GM12878 (cell line): Measurements from ENCODE around the gene EEF1A2. TPM values are rescaled to one million over a fixed set of nuclear protein-coding genes. Genes with fewer than 3 reads are reported as not detected.
A peak's percentile ranks its signal among the peaks of the same experiment; 100 is the strongest.

Experiments
- ATAC-seq: fragments of 200-7000 bp; cut with Tn5 transposase; 3 replicates; pipeline ENCODE4 v1.9.1; 2020; ENCODE audit warnings: mild to moderate bottlenecking, moderate library complexity
- BruUV-seq: library from RNA; stranded (reverse); fragments of 400-500 nt; replicated peaks from 2 replicates; lab custom pipeline; 2021; lab: Mats Ljungman, UMichigan
- CTCF ChIA-PET: fragments of 300-600 bp; sonication (Branson Sonifier 250); formaldehyde crosslinking; extraction: SDS; loops from one replicate; lab custom pipeline; 2021; ENCODE audit warnings: inconsistent platforms; lab: Yijun Ruan, JAX
- POLR2A ChIA-PET: fragments of 350-600 bp; formaldehyde crosslinking; extraction: SDS; loops from one replicate; lab custom pipeline; 2021; ENCODE audit warnings: inconsistent platforms; lab: Charles Lee
- RAD21 ChIA-PET: fragments of 300-600 bp; sonication (Branson Sonifier 250); formaldehyde crosslinking; loops from one replicate; lab custom pipeline; 2023; ENCODE audit warnings: antibody characterized with exemption; ENCODE audit not compliant: unreplicated experiment; lab: Charles Lee
- SMC1A ChIA-PET: fragments of 300-600 bp; sonication (Branson Sonifier 250); formaldehyde crosslinking; loops from one replicate; lab custom pipeline; 2023; ENCODE audit not compliant: unreplicated experiment, uncharacterized antibody; lab: Charles Lee
- DNase-seq: peaks from one replicate; pipeline ENCODE4 v3.0.0-alpha.2; 2011; ENCODE audit warnings: low read depth, low spot score
- FAIRE-seq: peaks from 3 replicates; lab custom pipeline; 2011; peaks lifted over from hg19 to GRCh38; lab: Jason Lieb, UNC
- H2AFZ ChIP-seq: 2 replicates; pipeline ENCODE4 v1.6.0; 2011; ENCODE audit warnings: low read depth, low read length, control low read depth; ENCODE audit not compliant: control insufficient read depth
- H3K27ac ChIP-seq: 2 replicates; pipeline ENCODE4 v1.5.1; 2011; ENCODE audit warnings: control low read depth; ENCODE audit not compliant: control insufficient read depth, insufficient read depth
- H3K27me3 ChIP-seq, 2 experiments: replicated peaks in 1 of 2; 2 replicates each; pipeline versions ENCODE4 v1.6.0 to v1.6.1; 2011; ENCODE audit warnings: low read length in 1 of 2; ENCODE audit not compliant: control insufficient read depth in 2 of 2, insufficient read depth in 2 of 2
- H3K36me3 ChIP-seq, 2 experiments: 2 replicates each; pipeline ENCODE4 v1.5.1; 2011; ENCODE audit warnings: low read length in 1 of 2; ENCODE audit not compliant: control insufficient read depth in 2 of 2, insufficient read depth in 2 of 2
- H3K4me1 ChIP-seq: 2 replicates; pipeline ENCODE4 v1.6.1; 2011; ENCODE audit warnings: mild to moderate bottlenecking, low read length, moderate library complexity, mixed read lengths; ENCODE audit not compliant: control insufficient read depth, insufficient read depth
- H3K4me2 ChIP-seq: 2 replicates; pipeline ENCODE4 v1.6.0; 2011; ENCODE audit warnings: control low read depth; ENCODE audit not compliant: control insufficient read depth, insufficient read depth
- H3K4me3 ChIP-seq: fragments of 200-600 bp; sonication (generic); 2 replicates; pipeline ENCODE4 v1.5.1; 2016
- H3K79me2 ChIP-seq: 2 replicates; pipeline ENCODE4 v1.6.0; 2011; ENCODE audit warnings: low read length; ENCODE audit not compliant: control insufficient read depth, insufficient read depth
- H3K9ac ChIP-seq: 2 replicates; pipeline ENCODE4 v1.8.0; 2011; ENCODE audit warnings: low read length, control low read depth, mixed read lengths; ENCODE audit not compliant: control insufficient read depth, insufficient read depth
- H3K9me3 ChIP-seq: replicated peaks from 3 replicates; pipeline ENCODE4 v1.5.1; 2011; ENCODE audit warnings: mild to moderate bottlenecking, low read length; ENCODE audit not compliant: control insufficient read depth, insufficient read depth
- H4K20me1 ChIP-seq: 2 replicates; pipeline ENCODE4 v1.6.0; 2011; ENCODE audit not compliant: control insufficient read depth, insufficient read depth
- BHLHE40 ChIP-seq, 2 experiments: fragments of 450-650 bp in 1 of 2; IDR thresholded peaks; 2 replicates each; pipeline ENCODE4 v1.6.1; 2011 to 2017; ENCODE audit warnings: low read depth in 2 of 2, borderline replicate concordance in 1 of 2, improper control_type of control experiment in 1 of 2, low read length in 1 of 2, mild to moderate bottlenecking in 1 of 2
- CHD4 ChIP-seq: fragments of 200-600 bp; sonication (generic); IDR thresholded peaks from 2 replicates; pipeline ENCODE4 v1.6.1; 2016; ENCODE audit warnings: mild to moderate bottlenecking
- DPF2 ChIP-seq: fragments of 450-650 bp; IDR thresholded peaks from 2 replicates; pipeline ENCODE4 v1.6.1; 2017; ENCODE audit warnings: mild to moderate bottlenecking
- EGR1 ChIP-seq, 2 experiments: IDR thresholded peaks; 1 replicate in 1 of 2; 2 replicates in 1 of 2; pipeline ENCODE4 v1.6.1; 2011 to 2012; ENCODE audit warnings: low read depth in 2 of 2, low read length in 2 of 2, borderline replicate concordance in 1 of 2, mild to moderate bottlenecking in 1 of 2, moderate library complexity in 1 of 2
- KDM1A ChIP-seq: fragments of 200-600 bp; sonication (generic); IDR thresholded peaks from 2 replicates; pipeline ENCODE4 v1.6.1; 2016; ENCODE audit warnings: borderline replicate concordance
- NR2C2 ChIP-seq: IDR thresholded peaks from 2 replicates; pipeline ENCODE4 v1.6.1; 2011; ENCODE audit warnings: borderline replicate concordance, low read depth; ENCODE audit not compliant: control insufficient read depth, insufficient read length
- POLR2AphosphoS2 ChIP-seq: IDR thresholded peaks from 2 replicates; pipeline ENCODE4 v1.6.1; 2011; ENCODE audit warnings: low read depth, mild to moderate bottlenecking, low read length, improper control_type of control experiment, moderate library complexity
- RAD51 ChIP-seq: fragments of 450-650 bp; IDR thresholded peaks from 2 replicates; pipeline ENCODE4 v1.6.1; 2016; ENCODE audit warnings: moderate library complexity, mild to moderate bottlenecking, inconsistent platforms
- RELA ChIP-seq: fragments of 450-650 bp; IDR thresholded peaks from 2 replicates; pipeline ENCODE4 v1.8.0; 2014; ENCODE audit warnings: borderline replicate concordance; ENCODE audit not compliant: partially characterized antibody
- SIN3A ChIP-seq: IDR thresholded peaks from 2 replicates; pipeline ENCODE4 v1.6.1; 2012; ENCODE audit warnings: low read depth, low read length, improper control_type of control experiment
- SIX5 ChIP-seq: IDR thresholded peaks from 2 replicates; pipeline ENCODE4 v1.6.1; 2011; ENCODE audit warnings: mild to moderate bottlenecking, low read depth, low read length, moderate library complexity; ENCODE audit not compliant: severe bottlenecking
- YBX1 ChIP-seq: fragments of 450-650 bp; IDR thresholded peaks from 2 replicates; pipeline ENCODE4 v1.6.1; 2016; ENCODE audit warnings: antibody characterized with exemption
- ZNF384 ChIP-seq: IDR thresholded peaks from 2 replicates; pipeline ENCODE4 v1.6.1; 2012; ENCODE audit warnings: low read depth, mild to moderate bottlenecking, low read length, improper control_type of control experiment, borderline replicate concordance
- WGBS: methylation state at CpG from one replicate; pipeline ENCODE4 v1.1.6; 2016; ENCODE audit warnings: low lambda C conversion rate; ENCODE audit not compliant: insufficient replicate concordance, insufficient coverage; ENCODE audit errors: missing lambda C conversion rate; 5-methylcytosine and 5-hydroxymethylcytosine counted together
- in situ Hi-C: fragments of 300-500 bp; cut with MboI; formaldehyde crosslinking; loops from 9 replicates; pipeline ENCODE4 v1.14.3; 2018; ENCODE audit warnings: mixed read lengths
- intact Hi-C: fragments of 100-400 bp; cut with micrococcal nuclease; formaldehyde crosslinking; loops from one replicate; pipeline ENCODE4 v1.14.2; 2022; ENCODE audit not compliant: unreplicated experiment
- polyA plus RNA-seq, 11 experiments: library from polyadenylated mRNA; depleted of rRNA in 4 of 11; unstranded in 6 of 11; stranded (reverse) in 5 of 11; fragments of >200 nt; fragmentation: Nextera tagmentation in 4 of 11; fragmentation: Illumina TruSeq in 1 of 11; extraction: Ambion mirVana in 4 of 11; extraction: Trizol in 1 of 11; gene quantifications; 1 replicate in 1 of 11; 2 replicates in 10 of 11; pipeline versions ENCODE4 v1.2.1 to v1.2.3, GENCODE V29; 2011 to 2016; ENCODE audit warnings: inconsistent platforms in 2 of 11, missing spikeins in 2 of 11, low read depth in 1 of 11
- total RNA-seq, 4 experiments: library from RNA; depleted of rRNA in 3 of 4; stranded (reverse); fragments of >200 nt in 3 of 4; fragmentation: Illumina TruSeq in 1 of 4; extraction: Trizol in 1 of 4; gene quantifications; 2 replicates each; pipeline versions ENCODE4 v1.2.1 to v1.2.3, GENCODE V29; 2013 to 2021
- TF ChIP-seq, protein P1 (sequence below): fragments of 450-650 bp; IDR thresholded peaks from 2 replicates; pipeline ENCODE4 v1.6.1; 2017; ENCODE audit warnings: mild to moderate bottlenecking

The EEF1A2 gene
- total and polyA plus RNA-seq, 10 of the 15 experiments (the other 5 are each of a cell fraction or from before 2014, with no cell fraction given), result 0.56 TPM; not detected in 9

DNA sequence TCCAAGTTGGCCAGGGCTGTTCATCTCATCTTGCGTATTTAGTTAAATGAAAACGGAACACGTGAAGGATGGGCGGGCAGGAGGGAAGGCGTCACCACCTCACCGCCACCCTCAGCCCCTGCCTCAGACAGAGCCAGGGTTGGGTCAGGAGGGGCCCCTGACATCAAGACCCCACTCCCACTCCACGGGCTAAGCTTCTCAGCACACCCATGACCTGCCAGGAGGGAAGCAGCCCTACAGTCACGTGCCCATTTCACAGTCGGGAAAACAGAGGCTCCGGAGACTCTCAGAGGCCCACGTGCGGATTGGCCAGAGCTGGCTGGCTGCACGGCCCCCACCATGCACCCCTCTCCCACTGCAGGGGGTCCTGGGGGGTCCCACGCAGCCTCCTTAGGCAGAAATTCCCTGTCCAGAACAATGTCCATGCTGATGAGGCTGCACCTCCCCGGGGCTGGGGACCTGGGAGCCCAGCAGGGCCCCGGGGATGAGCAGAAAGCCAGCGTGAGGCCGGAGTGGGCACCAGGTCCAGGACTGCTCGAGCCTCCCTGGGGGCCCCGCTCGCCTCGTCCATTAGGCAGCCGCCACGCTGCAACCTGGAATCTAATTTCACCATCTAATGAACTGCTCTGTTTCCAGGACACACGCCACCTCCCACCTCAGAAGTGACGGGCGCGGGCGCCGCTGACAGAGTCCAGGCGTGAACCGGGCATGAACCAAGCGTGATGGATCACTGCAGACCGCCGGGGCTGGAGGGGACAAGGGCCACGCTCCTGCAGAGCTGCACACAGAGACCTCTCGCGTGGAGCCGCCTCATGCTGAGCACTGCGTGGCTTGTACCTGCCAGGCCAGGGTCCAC, 42.2 kb downstream of the EEF1A2 start:
- FAIRE-seq (no peak), DNase-seq (no peak), ATAC-seq (no peak)
- POLR2A ChIA-PET, result no interaction called here
- Histone ChIP-seq H3K9ac (no peak overlapping the region), H3K27ac (no peak overlapping the region), H3K79me2 (no peaks in the 10 kb centered on the region), H3K27me3 (peaks cover 0 to 1% of the 10 kb centered on the region in 2 experiments; a peak in 2 of 4 replicates), H3K4me1 (no peaks in the 10 kb centered on the region), H3K36me3 (no peaks in the 10 kb centered on the region), H4K20me1 (no peaks in the 10 kb centered on the region), H3K4me3 (no peak overlapping the region), H2AFZ (no peak overlapping the region), H3K4me2 (no peak overlapping the region), H3K9me3 (no peaks in the 10 kb centered on the region)
- TF ChIP-seq SIX5 (no peak), BHLHE40 (IDR thresholded peaks at IDR 0.05; ENCODE audit: borderline replicate concordance in 1 of 2, low read depth in 2 of 2, low read length in 1 of 2) (0 out of 4 replicates have a peak, but pooled peaks of 1 of the 2 experiments have one; percentile 6)
- RAD21 ChIA-PET, result no interaction called here
- in situ Hi-C loops, result no loop called here
- CTCF ChIA-PET, result no interaction called here
- intact Hi-C loops, result no loop called here
- SMC1A ChIA-PET, result no interaction called here
- 40% methylated on average over 40 of the region's 40 CpGs for WGBS
- no TSS peak for BruUV-seq

DNA sequence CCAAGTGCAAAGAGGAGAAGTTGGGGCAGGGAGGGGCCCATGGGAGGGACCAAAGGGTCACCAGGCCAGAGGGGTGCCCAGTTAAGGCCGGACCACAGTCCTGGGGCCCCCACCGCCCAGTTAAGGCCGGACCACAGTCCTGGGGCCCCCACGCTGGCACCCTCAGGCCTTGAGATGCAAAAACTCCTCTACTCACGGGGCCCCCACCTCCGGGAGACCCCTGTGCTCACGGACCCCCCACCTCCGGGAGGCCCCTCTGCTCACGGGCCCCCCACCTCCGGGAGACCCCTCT, 43.4 kb downstream of the EEF1A2 start:
- SMC1A ChIA-PET, result no interaction called here
- Histone ChIP-seq H3K9me3 (no peaks in the 10 kb centered on the region), H3K4me3 (no peak overlapping the region), H4K20me1 (no peaks in the 10 kb centered on the region), H3K27me3 (peaks cover 0 to 1% of the 10 kb centered on the region in 2 experiments; a peak in 2 of 4 replicates), H3K9ac (no peak overlapping the region), H3K4me2 (no peak overlapping the region), H2AFZ (no peak overlapping the region), H3K36me3 (no peaks in the 10 kb centered on the region), H3K79me2 (no peaks in the 10 kb centered on the region), H3K4me1 (no peaks in the 10 kb centered on the region), H3K27ac (no peak overlapping the region)
- TF ChIP-seq ZNF384 (no peak), RAD51 (no peak), DPF2 (no peak), EGR1 (IDR thresholded peaks at IDR 0.05; ENCODE audit: borderline replicate concordance in 1 of 2, low read depth in 2 of 2, low read length in 2 of 2) (no peak), SIN3A (no peak), KDM1A (no peak), NR2C2 (no peak), YBX1 (no peak), CHD4 (no peak), POLR2AphosphoS2 (no peak), RELA (no peak)
- TF ChIP-seq, protein P1, sequence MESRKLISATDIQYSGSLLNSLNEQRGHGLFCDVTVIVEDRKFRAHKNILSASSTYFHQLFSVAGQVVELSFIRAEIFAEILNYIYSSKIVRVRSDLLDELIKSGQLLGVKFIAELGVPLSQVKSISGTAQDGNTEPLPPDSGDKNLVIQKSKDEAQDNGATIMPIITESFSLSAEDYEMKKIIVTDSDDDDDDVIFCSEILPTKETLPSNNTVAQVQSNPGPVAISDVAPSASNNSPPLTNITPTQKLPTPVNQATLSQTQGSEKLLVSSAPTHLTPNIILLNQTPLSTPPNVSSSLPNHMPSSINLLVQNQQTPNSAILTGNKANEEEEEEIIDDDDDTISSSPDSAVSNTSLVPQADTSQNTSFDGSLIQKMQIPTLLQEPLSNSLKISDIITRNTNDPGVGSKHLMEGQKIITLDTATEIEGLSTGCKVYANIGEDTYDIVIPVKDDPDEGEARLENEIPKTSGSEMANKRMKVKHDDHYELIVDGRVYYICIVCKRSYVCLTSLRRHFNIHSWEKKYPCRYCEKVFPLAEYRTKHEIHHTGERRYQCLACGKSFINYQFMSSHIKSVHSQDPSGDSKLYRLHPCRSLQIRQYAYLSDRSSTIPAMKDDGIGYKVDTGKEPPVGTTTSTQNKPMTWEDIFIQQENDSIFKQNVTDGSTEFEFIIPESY, result no peak
- POLR2A ChIA-PET, result no interaction called here
- ATAC-seq (no peak), FAIRE-seq (no peak), DNase-seq (no peak)
- intact Hi-C loops (no loop called here), in situ Hi-C loops (no loop called here)
- WGBS, result 41% methylated on average over 10 of the region's 10 CpGs
- CTCF ChIA-PET, result no interaction called here
- BruUV-seq, result no TSS peak
- RAD21 ChIA-PET, result no interaction called here
